HG02870 (cell line): ENCODE measurements around the gene STXBP4.
A peak's percentile ranks its signal among the peaks of the same experiment; 100 is the strongest.

Source experiments
- ATAC-seq: cut with Tn5 transposase; IDR thresholded peaks from one replicate; pipeline ENCODE4 v1.9.1; 2021; ENCODE audit warnings: mild to moderate bottlenecking, moderate library complexity; ENCODE audit not compliant: unreplicated experiment

STXBP4 gene

GRCh38 chr17:54969658-54970572, 1.4 kb downstream of the STXBP4 start:
- ATAC-seq = no peak

GRCh38 chr17:54971147-54971546, 2.6 kb downstream of the STXBP4 start:
- ATAC-seq = no peak

GRCh38 chr17:54971901-54972300, 3.3 kb downstream of the STXBP4 start:
- ATAC-seq = no peak

- ATAC-seq = no peak
Measured at GRCh38 chr17:54972406-54973138, 4.0 kb downstream of the STXBP4 start.

- ATAC-seq = no peak
Measured at GRCh38 chr17:54974759-54975158, 6.2 kb downstream of the STXBP4 start.

- ATAC-seq = no peak
Measured at GRCh38 chr17:54976316-54976715, 7.8 kb downstream of the STXBP4 start.

- ATAC-seq = no peak
Measured at GRCh38 chr17:54977744-54978143, 9.2 kb downstream of the STXBP4 start.

- no peak for ATAC-seq
Measured at GRCh38 chr17:54979657-54980056, 11.1 kb downstream of the STXBP4 start.

- ATAC-seq = no peak
Measured at GRCh38 chr17:54980375-54980774, 11.8 kb downstream of the STXBP4 start.

- no peak for ATAC-seq
Measured at GRCh38 chr17:54982399-54982798, 13.8 kb downstream of the STXBP4 start.

GRCh38 chr17:54983260-54983659, 14.7 kb downstream of the STXBP4 start:
- ATAC-seq = peak; percentile 86

GRCh38 chr17:54985476-54985875, 16.9 kb downstream of the STXBP4 start:
- ATAC-seq = no peak

- ATAC-seq = no peak
Measured at GRCh38 chr17:54990118-54990517, 21.6 kb downstream of the STXBP4 start.

- ATAC-seq = no peak
Measured at GRCh38 chr17:54991567-54991966, 23.0 kb downstream of the STXBP4 start.

- no peak for ATAC-seq
Measured at GRCh38 chr17:54992797-54993639, 24.5 kb downstream of the STXBP4 start.

- no peak for ATAC-seq
Measured at GRCh38 chr17:54996441-54996840, 27.9 kb downstream of the STXBP4 start.

- no peak for ATAC-seq
Measured at GRCh38 chr17:55002458-55002857, 33.9 kb downstream of the STXBP4 start.

- no peak for ATAC-seq
Measured at GRCh38 chr17:55004484-55004883, 35.9 kb downstream of the STXBP4 start.

- no peak for ATAC-seq
Measured at GRCh38 chr17:55005520-55005919, 37.0 kb downstream of the STXBP4 start.

- no peak for ATAC-seq
Measured at GRCh38 chr17:55023626-55024025, 55.1 kb downstream of the STXBP4 start.

GRCh38 chr17:55037828-55038227, 69.3 kb downstream of the STXBP4 start:
- peak; percentile 100 for ATAC-seq
